Progenitor cell of endocrine pancreas (in vitro differentiated cells): ENCODE results near the gene TAL2. TPM values are rescaled to one million over a fixed set of nuclear protein-coding genes. Genes with fewer than 3 reads are reported as not detected.
"Not testable (repeated sequence)": the region's sequence is repeated elsewhere in the genome, so short reads cannot be mapped to it uniquely, and the experiment has no call there.

Experiments used
- DNase-seq: peaks from one replicate; pipeline ENCODE4 v3.0.0; 2021; ENCODE audit warnings: low spot score; ENCODE audit not compliant: unreplicated experiment
- H3K27ac Mint-ChIP-seq: 2 replicates; pipeline ENCODE4 v1.8.0; 2021; ENCODE audit warnings: mild to moderate bottlenecking, moderate library complexity, mixed read lengths
- H3K27me3 Mint-ChIP-seq: 2 replicates; pipeline ENCODE4 v1.8.0; 2021; ENCODE audit warnings: mixed read lengths
- H3K36me3 Mint-ChIP-seq: 2 replicates; pipeline ENCODE4 v1.8.0; 2022; ENCODE audit warnings: mixed read lengths; ENCODE audit not compliant: insufficient read depth
- H3K4me1 Mint-ChIP-seq: 2 replicates; pipeline ENCODE4 v1.8.0; 2021; ENCODE audit warnings: low read depth, mixed read lengths
- H3K4me3 Mint-ChIP-seq: 2 replicates; pipeline ENCODE4 v1.8.0; 2021; ENCODE audit warnings: low read depth, mild to moderate bottlenecking, moderate library complexity, mixed read lengths
- H3K9me3 Mint-ChIP-seq: 2 replicates; pipeline ENCODE4 v1.8.0; 2021; ENCODE audit warnings: low read depth, mixed read lengths
- total RNA-seq: library from RNA; stranded (reverse); gene quantifications from 2 replicates; pipeline ENCODE4 v1.2.1, GENCODE V29; 2021
- TF ChIP-seq, protein P1 (sequence below): fragments of 200-600 bp; sonication (generic); IDR thresholded peaks from one replicate; pipeline ENCODE4 v1.5.0; 2021; ENCODE audit warnings: antibody characterized with exemption, mild to moderate bottlenecking; ENCODE audit not compliant: unreplicated experiment

The TAL2 gene
- total RNA-seq, 1 donor from 2014 or later, result 2.2 TPM

GRCh38 chr9:105698348-105698870, 36.2 kb downstream of the TAL2 start:
- H3K4me1 Mint-ChIP-seq, result peaks cover 14% of the 10 kb centered on the region
- TF ChIP-seq, protein P1, sequence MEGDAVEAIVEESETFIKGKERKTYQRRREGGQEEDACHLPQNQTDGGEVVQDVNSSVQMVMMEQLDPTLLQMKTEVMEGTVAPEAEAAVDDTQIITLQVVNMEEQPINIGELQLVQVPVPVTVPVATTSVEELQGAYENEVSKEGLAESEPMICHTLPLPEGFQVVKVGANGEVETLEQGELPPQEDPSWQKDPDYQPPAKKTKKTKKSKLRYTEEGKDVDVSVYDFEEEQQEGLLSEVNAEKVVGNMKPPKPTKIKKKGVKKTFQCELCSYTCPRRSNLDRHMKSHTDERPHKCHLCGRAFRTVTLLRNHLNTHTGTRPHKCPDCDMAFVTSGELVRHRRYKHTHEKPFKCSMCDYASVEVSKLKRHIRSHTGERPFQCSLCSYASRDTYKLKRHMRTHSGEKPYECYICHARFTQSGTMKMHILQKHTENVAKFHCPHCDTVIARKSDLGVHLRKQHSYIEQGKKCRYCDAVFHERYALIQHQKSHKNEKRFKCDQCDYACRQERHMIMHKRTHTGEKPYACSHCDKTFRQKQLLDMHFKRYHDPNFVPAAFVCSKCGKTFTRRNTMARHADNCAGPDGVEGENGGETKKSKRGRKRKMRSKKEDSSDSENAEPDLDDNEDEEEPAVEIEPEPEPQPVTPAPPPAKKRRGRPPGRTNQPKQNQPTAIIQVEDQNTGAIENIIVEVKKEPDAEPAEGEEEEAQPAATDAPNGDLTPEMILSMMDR, result no peak
- no peak overlapping the region for H3K27ac Mint-ChIP-seq
- no peak overlapping the region for H3K4me3 Mint-ChIP-seq
- no peaks in the 10 kb centered on the region for H3K9me3 Mint-ChIP-seq
- H3K27me3 Mint-ChIP-seq, result peaks cover 15% of the 10 kb centered on the region
- no peaks in the 10 kb centered on the region for H3K36me3 Mint-ChIP-seq
- DNase-seq, result no peak

- no peaks in the 10 kb centered on the region for H3K9me3 Mint-ChIP-seq
- no peak overlapping the region for H3K4me3 Mint-ChIP-seq
- DNase-seq, result no peak
- H3K4me1 Mint-ChIP-seq, result peaks cover 4% of the 10 kb centered on the region
- H3K27ac Mint-ChIP-seq, result no peak overlapping the region
- peaks cover 3% of the 10 kb centered on the region for H3K27me3 Mint-ChIP-seq
- TF ChIP-seq, protein P1, result no peak
- H3K36me3 Mint-ChIP-seq, result no peaks in the 10 kb centered on the region
Observed at GRCh38 chr9:105700668-105701067, 38.4 kb downstream of the TAL2 start.

GRCh38 chr9:105701145-105701544, 38.9 kb downstream of the TAL2 start:
- TF ChIP-seq, protein P1, result no peak
- H3K36me3 Mint-ChIP-seq, result peaks cover under 1% of the 10 kb centered on the region
- H3K27me3 Mint-ChIP-seq, result no peaks in the 10 kb centered on the region
- peaks cover 4% of the 10 kb centered on the region for H3K4me1 Mint-ChIP-seq
- no peaks in the 10 kb centered on the region for H3K9me3 Mint-ChIP-seq
- DNase-seq, result no peak
- H3K4me3 Mint-ChIP-seq, result no peak overlapping the region
- no peak overlapping the region for H3K27ac Mint-ChIP-seq

DNA sequence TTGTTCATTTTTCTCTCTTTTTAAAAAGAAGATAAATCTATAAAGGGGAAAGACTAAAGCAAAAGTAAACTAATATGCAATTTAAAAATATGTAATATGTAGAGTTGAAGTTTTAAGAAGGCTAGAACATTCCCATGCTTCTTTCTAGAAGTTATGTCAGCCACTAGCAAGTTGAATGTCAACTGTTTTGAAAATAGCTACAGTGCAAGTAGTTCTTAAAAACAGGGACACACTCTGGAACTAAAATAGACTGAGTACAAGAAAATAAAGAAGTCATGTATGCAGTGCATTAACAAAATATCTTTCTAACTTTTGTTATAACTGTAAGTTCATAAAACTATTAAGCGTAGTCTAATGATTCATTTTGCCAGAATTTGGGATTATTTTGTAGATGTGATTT, 40.0 kb downstream of the TAL2 start:
- peaks cover 2% of the 10 kb centered on the region for H3K36me3 Mint-ChIP-seq
- H3K4me3 Mint-ChIP-seq, result no peak overlapping the region
- H3K4me1 Mint-ChIP-seq, result peaks cover 4% of the 10 kb centered on the region
- DNase-seq, result no peak
- no peaks in the 10 kb centered on the region for H3K9me3 Mint-ChIP-seq
- TF ChIP-seq, protein P1, result no peak
- H3K27ac Mint-ChIP-seq, result no peak overlapping the region
- H3K27me3 Mint-ChIP-seq, result no peaks in the 10 kb centered on the region

DNA sequence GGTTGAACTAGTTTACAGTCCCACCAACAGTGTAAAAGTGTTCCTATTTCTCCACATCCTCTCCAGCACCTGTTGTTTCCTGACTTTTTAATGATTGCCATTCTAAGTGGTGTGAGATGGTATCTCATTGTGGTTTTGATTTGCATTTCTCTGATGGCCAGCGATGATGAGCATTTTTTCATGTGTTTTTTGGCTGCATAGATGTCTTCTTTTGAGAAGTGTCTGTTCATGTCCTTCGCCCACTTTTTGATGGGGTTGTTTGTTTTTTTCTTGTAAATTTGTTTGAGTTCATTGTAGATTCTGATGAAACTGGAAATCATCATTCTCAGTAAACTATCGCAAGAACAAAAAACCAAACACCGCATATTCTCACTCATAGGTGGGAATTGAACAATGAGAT, 41.4 kb downstream of the TAL2 start:
- H3K27me3 Mint-ChIP-seq, H3K4me1 Mint-ChIP-seq, DNase-seq, H3K9me3 Mint-ChIP-seq, H3K36me3 Mint-ChIP-seq, H3K4me3 Mint-ChIP-seq, H3K27ac Mint-ChIP-seq: not testable (repeated sequence)

GRCh38 chr9:105706156-105706555, 43.9 kb downstream of the TAL2 start:
- TF ChIP-seq, protein P1, result no peak
- H3K4me1 Mint-ChIP-seq, result no peaks in the 10 kb centered on the region
- no peak overlapping the region for H3K4me3 Mint-ChIP-seq
- DNase-seq, result no peak
- H3K27me3 Mint-ChIP-seq, result no peaks in the 10 kb centered on the region
- no peak overlapping the region for H3K27ac Mint-ChIP-seq
- H3K9me3 Mint-ChIP-seq, result no peaks in the 10 kb centered on the region
- peaks cover 2% of the 10 kb centered on the region for H3K36me3 Mint-ChIP-seq
